Ovary (tissue), 9 donors: ENCODE data around the gene BRPF1. TPM values are rescaled to one million over a fixed set of nuclear protein-coding genes. Genes with fewer than 3 reads are reported as not detected.

Experiments
- DNase-seq, 5 donors: peaks; one replicate each; pipeline ENCODE4 v3.0.0-alpha.2; 2019 to 2020
- H3K27ac ChIP-seq, 2 donors: fragments of 200-600 bp; one replicate each; pipeline versions ENCODE4 v1.5.1 to v1.8.0; 2019 to 2022
- H3K27me3 ChIP-seq: fragments of 200-600 bp; one replicate; pipeline ENCODE4 v1.8.0; 2022
- H3K36me3 ChIP-seq: fragments of 200-600 bp; sonication (generic); one replicate; pipeline ENCODE4 v1.5.1; 2019
- H3K4me1 ChIP-seq: one replicate; pipeline ENCODE4 v1.8.1; 2013; ENCODE audit warnings: mild to moderate bottlenecking, moderate library complexity; ENCODE audit not compliant: insufficient read depth
- H3K4me3 ChIP-seq: fragments of 200-600 bp; sonication (generic); one replicate; pipeline ENCODE4 v1.5.1; 2017
- H3K9me3 ChIP-seq, 2 donors: fragments of 200-600 bp in 1 of 2; sonication (generic) in 1 of 2; one replicate each; pipeline versions ENCODE4 v1.5.1 to v1.8.1; 2013 to 2019; ENCODE audit warnings: mild to moderate bottlenecking in 1 of 2, moderate library complexity in 1 of 2
- EP300 ChIP-seq: sonication (generic); formaldehyde crosslinking; IDR thresholded peaks from one replicate; pipeline ENCODE4 v1.6.1; 2017; ENCODE audit warnings: antibody characterized with exemption
- POLR2A ChIP-seq: fragments of 450-650 bp; IDR thresholded peaks from one replicate; pipeline ENCODE4 v1.6.1; 2017; ENCODE audit warnings: antibody characterized with exemption, mild to moderate bottlenecking, moderate library complexity
- WGBS, 3 donors: extraction: QIAGEN DNeasy Blood & Tissue Kit in 1 of 3; methylation state at CpG; one replicate each; pipeline versions ENCODE4 v1.1.5 to v1.1.7; 2013 to 2017; 5-methylcytosine and 5-hydroxymethylcytosine counted together
- intact Hi-C, 4 donors: fragments of 100-400 bp; cut with DNase I; formaldehyde crosslinking; loops; one replicate each; pipeline versions ENCODE4 v1.11.0 to v1.15.1; 2022 to 2023
- polyA plus RNA-seq, 2 donors: library from polyadenylated mRNA; stranded (reverse); fragments of 200-250 nt in 1 of 2; fragments of 350-450 nt in 1 of 2; fragmentation: Illumina TruSeq in 1 of 2; extraction: RNeasy Lipid Tissue Mini Kit (QIAGEN cat#74804) in 1 of 2; gene quantifications; one replicate each; pipeline ENCODE4 v1.2.3, GENCODE V29; 2013 to 2014
- total RNA-seq, 7 donors: library from RNA; depleted of rRNA in 2 of 7; stranded (reverse); fragments of >200 nt in 2 of 7; fragmentation: NEBNext Ultra II Directional in 3 of 7; extraction: Animal tissue kit (Norgen Biotek cat#: 25700) in 3 of 7; gene quantifications; one replicate each; pipeline versions ENCODE4 v1.1.0 to v1.2.4, GENCODE V29; 2016 to 2023
- TF ChIP-seq, protein P1 (sequence below), 3 donors: fragments of 450-650 bp in 2 of 3; fragments of 200-600 bp in 1 of 3; IDR thresholded peaks; one replicate each; pipeline versions ENCODE4 v1.5.1 to v1.8.0; 2016 to 2022; ENCODE audit warnings: antibody characterized with exemption in 3 of 3, mild to moderate bottlenecking in 1 of 3
- donor health status: DM: no; HTN: no; CAD: no; lungs with moderate emphysema.
- donor health status: DM: no; HTN: no; CAD: no.
- donor health status: Bipolar disorder and iron deficiency.
- donor health status: DM: yes; HTN: yes; CAD: no.
- donor health status: DM: no; HTN: no; CAD: no.
- donor health status: DM: yes; HTN: yes; CAD: no.

BRPF1 gene
- total and polyA plus RNA-seq, 9 donors: 7.2 to 26.4 (median 16.7) TPM

- H3K27ac ChIP-seq: no peak overlapping the region
- no peaks in the 10 kb centered on the region for H3K36me3 ChIP-seq
- no peak for DNase-seq
- intact Hi-C loops: no loop called here
- H3K9me3 ChIP-seq: no peaks in the 10 kb centered on the region
- H3K4me3 ChIP-seq: no peak overlapping the region
- H3K27me3 ChIP-seq: no peaks in the 10 kb centered on the region
- 88 to 94% (median 94%) methylated on average over 14 of the region's 14 CpGs for WGBS, 3 donors
- TF ChIP-seq, protein P1, sequence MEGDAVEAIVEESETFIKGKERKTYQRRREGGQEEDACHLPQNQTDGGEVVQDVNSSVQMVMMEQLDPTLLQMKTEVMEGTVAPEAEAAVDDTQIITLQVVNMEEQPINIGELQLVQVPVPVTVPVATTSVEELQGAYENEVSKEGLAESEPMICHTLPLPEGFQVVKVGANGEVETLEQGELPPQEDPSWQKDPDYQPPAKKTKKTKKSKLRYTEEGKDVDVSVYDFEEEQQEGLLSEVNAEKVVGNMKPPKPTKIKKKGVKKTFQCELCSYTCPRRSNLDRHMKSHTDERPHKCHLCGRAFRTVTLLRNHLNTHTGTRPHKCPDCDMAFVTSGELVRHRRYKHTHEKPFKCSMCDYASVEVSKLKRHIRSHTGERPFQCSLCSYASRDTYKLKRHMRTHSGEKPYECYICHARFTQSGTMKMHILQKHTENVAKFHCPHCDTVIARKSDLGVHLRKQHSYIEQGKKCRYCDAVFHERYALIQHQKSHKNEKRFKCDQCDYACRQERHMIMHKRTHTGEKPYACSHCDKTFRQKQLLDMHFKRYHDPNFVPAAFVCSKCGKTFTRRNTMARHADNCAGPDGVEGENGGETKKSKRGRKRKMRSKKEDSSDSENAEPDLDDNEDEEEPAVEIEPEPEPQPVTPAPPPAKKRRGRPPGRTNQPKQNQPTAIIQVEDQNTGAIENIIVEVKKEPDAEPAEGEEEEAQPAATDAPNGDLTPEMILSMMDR (IDR thresholded peaks at IDR 0.05): no peak
- TF ChIP-seq EP300 (no peak), POLR2A (no peak)
- H3K4me1 ChIP-seq: no peaks in the 10 kb centered on the region
Measured at GRCh38 chr3:9783954-9784353, 52.4 kb downstream of the BRPF1 start.

DNA sequence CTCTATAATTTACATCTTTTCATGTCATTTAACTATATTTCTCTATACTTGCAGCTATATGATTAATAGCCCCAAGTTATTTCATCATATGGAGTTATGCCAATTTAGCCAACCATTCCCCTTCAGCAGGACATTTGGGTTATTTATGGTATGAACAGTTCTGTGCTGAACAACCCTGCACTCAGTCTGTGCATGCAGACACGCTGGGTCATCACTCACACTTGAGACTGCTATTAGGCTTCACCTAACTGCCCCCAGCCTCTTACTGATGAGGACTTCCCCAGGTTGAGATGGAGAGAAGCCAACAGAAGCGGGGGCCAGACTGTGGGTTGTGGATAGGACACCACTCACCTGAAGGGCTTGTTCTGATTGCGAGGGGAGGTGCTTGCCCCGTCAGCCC is 53.4 kb downstream of the BRPF1 start:
- 90 to 97% (median 90%) methylated on average over 4 of the region's 4 CpGs for WGBS, 3 donors
- TF ChIP-seq, protein P1 (IDR thresholded peaks at IDR 0.05): no peak
- TF ChIP-seq POLR2A: no peak
- TF ChIP-seq EP300: no peak
- H3K4me1 ChIP-seq: no peaks in the 10 kb centered on the region
- no peaks in the 10 kb centered on the region for H3K27me3 ChIP-seq
- no peaks in the 10 kb centered on the region for H3K36me3 ChIP-seq
- no peak for DNase-seq
- no peak overlapping the region for H3K4me3 ChIP-seq
- intact Hi-C loops: no loop called here
- no peaks in the 10 kb centered on the region for H3K9me3 ChIP-seq
- H3K27ac ChIP-seq: no peak overlapping the region

- 75 to 82% (median 81%) methylated on average over 7 of the region's 7 CpGs for WGBS, 3 donors
- intact Hi-C loops: no loop called here
- Histone ChIP-seq H3K4me3 (no peak overlapping the region), H3K4me1 (no peaks in the 10 kb centered on the region), H3K36me3 (no peaks in the 10 kb centered on the region), H3K9me3 (no peaks in the 10 kb centered on the region), H3K27ac (no peak overlapping the region), H3K27me3 (no peaks in the 10 kb centered on the region)
- TF ChIP-seq, protein P1 (IDR thresholded peaks at IDR 0.05): no peak
- TF ChIP-seq EP300 (no peak), POLR2A (no peak)
- DNase-seq: no peak
Measured at GRCh38 chr3:9785602-9786001, 54.1 kb downstream of the BRPF1 start.

DNA sequence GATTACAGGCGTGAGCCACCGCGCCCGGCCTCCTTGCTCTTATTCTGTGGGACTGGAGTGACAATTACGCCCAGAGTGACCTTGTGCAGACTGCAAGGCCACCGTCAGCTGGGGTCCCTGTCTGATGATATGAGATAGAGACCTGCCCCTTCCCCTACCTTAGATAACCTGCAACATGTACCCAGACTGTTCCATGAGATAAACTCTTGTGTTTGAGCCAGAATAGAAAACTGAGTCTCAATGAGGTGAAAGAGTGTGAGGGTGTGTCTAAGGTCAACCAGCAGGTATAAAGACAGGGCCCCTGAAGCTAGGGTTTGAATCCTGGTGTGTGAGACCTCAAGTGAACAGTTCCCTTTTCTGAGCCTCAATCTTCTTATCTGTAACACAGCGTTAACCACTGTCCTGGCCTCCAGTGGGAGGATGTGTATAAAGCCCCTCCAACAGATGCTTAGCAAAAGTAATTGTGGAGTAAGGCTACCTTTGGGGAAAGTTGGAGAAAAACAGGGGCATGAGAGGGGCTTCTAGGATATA is 54.7 kb downstream of the BRPF1 start:
- no peak for DNase-seq
- H3K4me1 ChIP-seq: no peaks in the 10 kb centered on the region
- no peak overlapping the region for H3K27ac ChIP-seq
- TF ChIP-seq, protein P1 (IDR thresholded peaks at IDR 0.05): no peak
- TF ChIP-seq POLR2A: no peak
- no peak for TF ChIP-seq EP300
- H3K36me3 ChIP-seq: no peaks in the 10 kb centered on the region
- H3K27me3 ChIP-seq: no peaks in the 10 kb centered on the region
- WGBS, 3 donors: 83 to 91% (median 90%) methylated on average over 7 of the region's 7 CpGs
- intact Hi-C loops: no loop called here
- H3K4me3 ChIP-seq: no peak overlapping the region
- H3K9me3 ChIP-seq: no peaks in the 10 kb centered on the region
